ENCODE results near the gene GPA33. TPM values are rescaled to one million over a fixed set of nuclear protein-coding genes. Genes with fewer than 3 reads are reported as not detected.
A peak's percentile ranks its signal among the peaks of the same experiment; 100 is the strongest.
"Not testable (repeated sequence)": the region's sequence is repeated elsewhere in the genome, so short reads cannot be mapped to it uniquely, and the experiment has no call there.

Gene GPA33
- total RNA-seq, 1 donor from 2014 or later, result 1.2 TPM

- no peaks in the 10 kb centered on the region for H3K4me1 Mint-ChIP-seq
- no peak overlapping the region for H3K27ac Mint-ChIP-seq
- H3K4me3 Mint-ChIP-seq, result no peak overlapping the region
- no peak for TF ChIP-seq CTCF (IDR thresholded peaks at IDR 0.05; ENCODE audit: unreplicated experiment)
- no peaks in the 10 kb centered on the region for H3K36me3 Mint-ChIP-seq
- no peak for DNase-seq (ENCODE audit: low spot score in 2 of 2, unreplicated experiment in 2 of 2)
- H3K27me3 Mint-ChIP-seq (ENCODE audit: low read depth), result peaks cover 12% of the 10 kb centered on the region
- H3K9me3 Mint-ChIP-seq, result no peaks in the 10 kb centered on the region
Observed at GRCh38 chr1:167051907-167052306, 38.3 kb downstream of the GPA33 start.

GRCh38 chr1:167043752-167044488 is 46.3 kb downstream of the GPA33 start:
- H3K4me3 Mint-ChIP-seq, result peak overlapping the region; percentile 48
- H3K36me3 Mint-ChIP-seq, result no peaks in the 10 kb centered on the region
- peaks cover 44% of the 10 kb centered on the region for H3K27me3 Mint-ChIP-seq (ENCODE audit: low read depth)
- no peak for TF ChIP-seq CTCF (IDR thresholded peaks at IDR 0.05; ENCODE audit: unreplicated experiment)
- no peaks in the 10 kb centered on the region for H3K9me3 Mint-ChIP-seq
- H3K27ac Mint-ChIP-seq, result peak overlapping the region; percentile 11
- no peak for DNase-seq (ENCODE audit: low spot score in 2 of 2, unreplicated experiment in 2 of 2)
- peaks cover 4% of the 10 kb centered on the region for H3K4me1 Mint-ChIP-seq

DNA sequence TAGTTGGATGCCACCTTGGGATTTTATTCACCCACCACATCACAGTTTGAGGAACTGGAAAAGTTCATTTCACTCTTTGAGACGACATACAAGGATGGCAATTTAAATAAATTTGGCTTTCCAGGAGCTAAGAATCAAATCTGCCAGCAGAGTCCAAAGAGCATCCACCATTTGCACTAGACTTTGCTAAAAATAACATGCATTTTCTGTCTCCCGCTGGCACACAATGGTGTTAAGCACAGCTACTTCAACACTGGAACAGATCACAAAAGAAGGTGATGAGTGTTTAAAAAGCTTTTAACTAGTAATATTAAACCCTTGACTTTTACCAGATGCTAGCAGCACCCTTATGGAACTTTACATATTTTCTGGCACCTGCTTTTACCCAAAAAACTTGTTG is 56.5 kb downstream of the GPA33 start:
- no peak overlapping the region for H3K27ac Mint-ChIP-seq
- DNase-seq (ENCODE audit: low spot score in 2 of 2, unreplicated experiment in 2 of 2), result no peak
- H3K27me3 Mint-ChIP-seq (ENCODE audit: low read depth), result peaks cover 14% of the 10 kb centered on the region
- no peak for TF ChIP-seq CTCF (IDR thresholded peaks at IDR 0.05; ENCODE audit: unreplicated experiment)
- no peak overlapping the region for H3K4me3 Mint-ChIP-seq
- peaks cover 3% of the 10 kb centered on the region for H3K9me3 Mint-ChIP-seq
- no peaks in the 10 kb centered on the region for H3K36me3 Mint-ChIP-seq
- H3K4me1 Mint-ChIP-seq, result no peaks in the 10 kb centered on the region

- H3K4me1 Mint-ChIP-seq; H3K36me3 Mint-ChIP-seq; H3K27ac Mint-ChIP-seq; DNase-seq (ENCODE audit: low spot score in 2 of 2, unreplicated experiment in 2 of 2); H3K4me3 Mint-ChIP-seq: not testable (repeated sequence)
- H3K27me3 Mint-ChIP-seq (ENCODE audit: low read depth), result peaks cover 30% of the 10 kb centered on the region
- peaks cover 22% of the 10 kb centered on the region for H3K9me3 Mint-ChIP-seq
Observed at GRCh38 chr1:167029553-167029952, 60.6 kb downstream of the GPA33 start.

- H3K4me3 Mint-ChIP-seq, result no peak overlapping the region
- H3K27me3 Mint-ChIP-seq (ENCODE audit: low read depth), result peaks cover 16% of the 10 kb centered on the region
- H3K9me3 Mint-ChIP-seq, result peaks cover 11% of the 10 kb centered on the region
- no peak overlapping the region for H3K27ac Mint-ChIP-seq
- no peaks in the 10 kb centered on the region for H3K36me3 Mint-ChIP-seq
- no peaks in the 10 kb centered on the region for H3K4me1 Mint-ChIP-seq
- TF ChIP-seq CTCF (IDR thresholded peaks at IDR 0.05; ENCODE audit: unreplicated experiment), result no peak
- DNase-seq (ENCODE audit: low spot score in 2 of 2, unreplicated experiment in 2 of 2), result no peak
Observed at GRCh38 chr1:167022384-167022783, 67.8 kb downstream of the GPA33 start.

GRCh38 chr1:167016100-167016750 is 74.0 kb downstream of the GPA33 start:
- Mint-ChIP-seq H3K4me3 (no peak overlapping the region), H3K27ac (no peak overlapping the region), H3K4me1 (no peaks in the 10 kb centered on the region), H3K36me3 (no peaks in the 10 kb centered on the region), H3K27me3 (ENCODE audit: low read depth) (peaks cover 30% of the 10 kb centered on the region), H3K9me3 (no peaks in the 10 kb centered on the region)
- no peak for DNase-seq (ENCODE audit: low spot score in 2 of 2, unreplicated experiment in 2 of 2)
- TF ChIP-seq CTCF (IDR thresholded peaks at IDR 0.05; ENCODE audit: unreplicated experiment), result no peak
